DMS 273 (cell line): Measurements from ENCODE around the gene ANO2.

ENCODE experiments used
- DNase-seq: peaks from one replicate; lab custom pipeline; 2025; ENCODE audit not compliant: unreplicated experiment; lab: John Stamatoyannopoulos, UW

The ANO2 gene

GRCh38 chr12:5588176-5588575 lies 356.9 kb downstream of the ANO2 start:
- no peak for DNase-seq

- no peak for DNase-seq
These were observed 357.3 kb downstream of the ANO2 start for GRCh38 chr12:5587711-5588121.

DNA sequence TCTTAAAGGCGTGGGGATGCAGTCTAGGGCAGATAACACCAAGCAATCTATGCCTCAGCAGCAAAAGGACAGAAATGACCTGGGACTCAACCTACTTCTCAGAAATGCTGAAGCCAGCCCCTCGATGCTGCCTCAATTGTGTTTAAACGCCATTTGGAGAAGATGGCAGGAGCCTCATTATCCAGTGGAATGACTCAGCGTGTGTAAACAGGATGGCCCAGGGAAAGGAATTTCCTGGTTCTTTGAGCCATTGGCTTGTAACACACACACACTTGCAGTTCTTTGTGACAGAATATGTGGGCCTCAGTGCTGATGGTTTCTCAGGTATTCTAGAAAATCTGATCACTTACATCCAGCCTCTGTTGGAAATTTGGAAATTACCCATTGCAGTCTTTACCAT lies 358.9 kb downstream of the ANO2 start:
- DNase-seq = no peak

DNA sequence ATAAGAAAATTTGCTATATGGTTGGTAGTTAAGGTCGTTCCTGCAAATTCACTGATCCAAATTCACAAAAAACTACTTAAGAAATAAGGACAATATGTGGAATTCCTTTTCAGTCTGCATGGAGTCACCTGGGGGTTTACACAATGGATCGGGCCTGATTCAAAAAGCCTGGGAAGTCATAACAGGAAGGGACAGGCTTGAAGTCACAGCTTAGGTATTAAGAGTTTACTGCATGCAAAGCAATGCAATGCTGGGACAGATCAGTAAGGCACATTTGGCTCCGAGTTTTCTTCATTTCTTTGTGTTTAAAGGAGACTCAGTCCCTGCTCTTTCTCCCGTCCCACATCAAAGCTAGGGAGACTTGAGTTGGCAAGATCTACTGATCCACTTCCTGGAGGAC lies 359.9 kb downstream of the ANO2 start:
- no peak for DNase-seq

GRCh38 chr12:5584412-5585175 lies 360.5 kb downstream of the ANO2 start:
- no peak for DNase-seq

- DNase-seq = no peak
These were observed 362.5 kb downstream of the ANO2 start for GRCh38 chr12:5582541-5582940.

GRCh38 chr12:5582018-5582417 lies 363.0 kb downstream of the ANO2 start:
- no peak for DNase-seq

- no peak for DNase-seq
These were observed 363.4 kb downstream of the ANO2 start for GRCh38 chr12:5581616-5582015.

DNA sequence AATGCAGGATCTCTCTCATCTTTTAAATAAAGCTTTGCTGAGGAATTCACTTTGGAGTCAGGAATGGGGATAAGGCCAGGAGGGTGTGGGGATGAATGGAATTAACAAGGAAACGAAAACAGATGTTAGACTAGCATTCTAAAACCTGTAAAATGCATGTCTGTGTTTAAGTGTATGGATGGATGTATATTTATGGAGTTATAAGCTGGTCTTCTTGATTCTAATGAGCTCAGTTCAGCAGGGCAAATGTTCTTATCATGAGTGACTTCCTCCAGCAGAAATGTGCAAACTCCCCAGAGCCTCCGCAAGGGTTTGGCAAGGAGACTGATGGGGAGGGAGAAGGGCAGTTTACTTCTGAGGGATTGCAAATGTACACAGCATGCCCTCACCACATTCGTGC lies 364.0 kb downstream of the ANO2 start:
- DNase-seq = no peak

- no peak for DNase-seq
These were observed 366.3 kb downstream of the ANO2 start for GRCh38 chr12:5578775-5579174.

- DNase-seq = no peak
These were observed 367.3 kb downstream of the ANO2 start for GRCh38 chr12:5577741-5578140.

- no peak for DNase-seq
These were observed 367.8 kb downstream of the ANO2 start for GRCh38 chr12:5577211-5577612.

DNA sequence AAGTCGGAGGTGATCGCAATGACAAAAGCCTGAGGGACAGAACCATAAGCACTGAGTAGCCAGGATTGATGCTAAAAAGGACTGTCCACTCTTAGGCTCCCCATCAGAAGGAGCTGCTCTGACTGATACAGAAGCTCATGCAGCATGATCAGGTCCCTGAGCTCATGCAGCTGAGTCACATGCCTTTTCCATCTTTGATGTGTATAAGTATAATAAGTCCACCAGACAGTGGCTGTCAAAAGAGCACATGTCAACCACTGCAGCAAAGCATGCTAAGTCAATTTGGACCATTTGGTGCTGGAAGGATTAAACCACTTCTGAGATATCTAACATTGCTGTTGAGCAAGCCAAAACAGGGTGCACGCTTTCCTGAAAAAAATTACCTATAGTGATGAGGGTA lies 369.1 kb downstream of the ANO2 start:
- no peak for DNase-seq

- no peak for DNase-seq
These were observed 369.8 kb downstream of the ANO2 start for GRCh38 chr12:5575232-5575631.

DNA sequence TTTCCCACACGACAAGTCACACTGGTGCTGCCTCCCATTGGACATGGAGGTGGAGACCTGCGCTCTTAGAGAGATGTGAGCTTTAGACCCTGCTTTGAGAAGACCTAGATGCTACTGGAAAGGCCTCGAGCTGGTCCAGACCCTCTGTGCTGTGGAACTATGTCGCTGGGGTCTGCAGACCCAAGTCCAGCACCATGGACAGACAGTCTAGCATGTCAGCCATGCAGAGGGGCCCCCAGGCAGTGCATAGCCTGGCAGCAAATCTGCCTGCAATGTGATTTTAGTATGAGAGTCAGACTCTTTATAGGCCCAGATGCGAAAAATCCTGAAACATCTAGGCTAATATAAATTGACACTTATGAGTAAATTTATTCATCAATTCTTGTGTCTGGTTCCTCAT lies 371.7 kb downstream of the ANO2 start:
- no peak for DNase-seq

DNA sequence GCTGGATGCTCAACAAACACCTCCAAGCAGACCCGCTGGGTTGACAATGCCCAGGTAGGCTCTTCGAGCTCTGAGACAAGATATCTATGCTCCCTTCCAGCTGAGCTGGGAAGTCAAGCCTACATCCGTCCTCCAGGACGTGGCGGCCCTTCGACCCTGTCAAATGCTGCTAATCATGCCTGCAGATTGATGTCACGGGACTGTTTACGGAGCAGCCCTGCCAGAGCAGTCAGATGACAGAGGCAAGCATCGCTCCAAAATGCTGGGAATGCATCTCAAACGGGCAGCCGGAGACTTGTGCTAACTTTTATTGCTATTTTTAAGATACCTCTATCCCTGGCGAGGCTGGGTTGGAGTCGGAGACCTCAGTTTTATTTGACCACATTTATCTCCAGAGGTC lies 373.9 kb downstream of the ANO2 start:
- no peak for DNase-seq

DNA sequence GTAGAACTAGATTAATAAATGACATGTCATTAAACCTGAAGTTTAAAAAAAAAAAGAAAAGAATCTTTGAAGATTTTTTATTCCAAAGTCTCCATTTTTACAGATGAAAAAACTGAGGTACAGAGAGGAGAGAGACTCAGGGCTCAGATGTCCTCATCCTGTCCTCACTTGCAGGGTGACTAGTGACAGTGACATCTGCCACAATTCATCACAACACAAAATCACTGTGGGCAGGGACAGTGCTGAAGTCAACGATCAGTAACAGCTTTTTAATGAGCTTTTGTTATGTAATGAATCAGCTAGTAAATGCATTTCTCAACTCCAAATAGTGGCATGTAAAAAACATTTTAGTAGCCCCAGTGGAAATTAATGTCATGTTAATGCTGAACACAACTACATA lies 374.6 kb downstream of the ANO2 start:
- DNase-seq = no peak

- DNase-seq = no peak
These were observed 376.6 kb downstream of the ANO2 start for GRCh38 chr12:5568325-5568981.

- DNase-seq = no peak
These were observed 377.9 kb downstream of the ANO2 start for GRCh38 chr12:5567016-5567725.

DNA sequence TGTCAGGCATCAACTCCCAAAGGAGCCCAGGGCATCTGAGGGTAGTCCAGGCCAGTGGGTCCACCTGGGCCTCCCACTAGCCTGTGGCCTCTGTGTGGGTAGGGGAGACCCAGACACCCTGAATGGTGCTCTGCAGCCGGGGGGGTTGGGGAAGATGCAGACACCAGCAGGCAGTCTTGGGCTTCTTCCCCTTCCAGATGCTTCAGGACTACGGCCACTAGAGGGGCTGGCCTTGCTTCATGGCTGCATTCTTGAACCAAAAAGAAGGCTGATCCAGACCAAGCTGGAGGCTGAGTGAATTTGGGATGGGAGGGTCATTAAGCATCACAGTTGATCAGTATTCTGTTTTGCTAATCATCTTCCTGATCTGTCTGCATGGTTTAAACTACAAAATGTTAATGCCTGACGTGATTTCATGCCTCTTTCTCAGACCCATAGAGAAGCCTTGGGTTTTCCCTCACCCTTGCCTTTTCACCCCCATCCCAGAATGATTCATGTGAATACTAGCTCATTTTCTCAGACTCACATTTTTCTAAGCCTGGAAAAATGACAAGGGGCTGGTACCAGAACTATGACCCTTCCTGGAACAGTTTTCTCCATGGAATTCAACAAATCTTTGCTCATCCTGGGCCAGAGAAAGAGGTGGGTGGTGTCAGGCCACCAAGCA lies 379.0 kb downstream of the ANO2 start:
- DNase-seq = no peak

DNA sequence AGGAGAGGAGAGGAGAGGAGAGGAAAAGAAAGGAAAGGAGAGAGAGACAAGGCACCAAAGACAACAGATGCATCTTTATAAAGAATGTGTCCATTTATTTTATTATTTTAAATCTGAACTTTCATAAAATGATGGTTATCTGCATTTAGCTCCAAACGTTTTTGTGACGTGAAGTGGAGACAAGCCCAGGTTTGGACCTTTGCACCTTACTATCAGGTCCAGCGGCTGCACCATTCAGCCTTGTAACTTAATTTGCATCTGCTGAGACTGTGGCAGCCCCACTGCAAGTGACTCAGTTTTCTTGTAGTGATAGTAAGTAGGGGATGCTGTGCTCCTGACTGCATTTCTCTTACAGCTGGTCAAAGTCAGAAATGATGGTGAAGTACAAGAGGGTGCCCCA lies 382.5 kb downstream of the ANO2 start:
- no peak for DNase-seq

DNA sequence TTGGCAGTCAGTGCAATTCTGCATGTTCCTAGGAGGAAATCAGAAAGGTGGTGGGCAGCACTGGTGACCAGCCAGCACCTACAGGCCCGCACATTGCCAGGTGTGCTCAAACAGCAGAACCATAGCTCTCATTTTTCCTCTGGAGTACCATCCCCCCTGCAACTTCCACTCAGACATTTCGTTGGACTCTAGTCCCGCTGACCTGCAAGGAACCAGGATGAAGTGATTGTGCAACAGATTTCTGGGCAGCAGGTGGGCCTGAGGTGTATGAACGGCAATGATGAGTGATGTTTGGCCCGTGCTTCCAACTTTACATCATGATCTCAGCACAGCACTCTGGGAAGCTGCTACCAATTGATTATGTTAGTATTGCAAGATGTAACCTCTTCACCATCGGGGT lies 383.2 kb downstream of the ANO2 start:
- no peak for DNase-seq
